Measurements from ENCODE around the gene FAM181B. TPM values are rescaled to one million over a fixed set of nuclear protein-coding genes. Genes with fewer than 3 reads are reported as not detected.

FAM181B gene
- total RNA-seq, 2 experiments from 2014 or later, result not detected

DNA sequence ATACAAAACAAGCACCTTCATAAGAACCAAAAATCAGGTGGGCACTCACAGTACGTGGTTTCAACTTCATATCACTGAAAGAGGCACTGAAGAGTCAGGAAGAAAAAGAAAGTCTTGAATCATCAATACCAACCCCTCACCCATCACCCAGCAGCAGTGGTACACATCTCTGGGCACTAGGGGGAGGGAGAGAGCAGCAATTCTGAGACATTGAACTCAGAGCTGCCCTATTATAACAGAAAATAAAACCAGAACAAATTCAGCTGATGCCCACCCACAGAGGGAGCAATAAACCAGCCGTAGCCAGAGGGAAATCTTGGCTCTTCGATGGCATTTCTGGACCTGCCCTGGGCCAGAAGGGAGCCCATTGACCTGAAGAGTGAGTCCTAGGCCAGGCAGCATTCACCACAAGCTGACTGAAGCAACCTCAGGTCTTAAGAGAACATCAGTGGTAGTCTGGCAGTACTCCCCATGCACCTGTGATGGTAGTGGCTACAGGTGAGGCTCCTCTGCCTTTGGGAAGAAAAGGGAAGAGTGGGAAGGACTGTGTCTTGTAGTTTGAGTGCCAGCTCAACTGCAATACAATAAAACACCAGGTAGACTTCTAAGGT lies 42.2 kb upstream of the FAM181B start:
- intact Hi-C loops (cut with micrococcal nuclease), result no loop called here
- ATAC-seq, result peak; percentile 80

DNA sequence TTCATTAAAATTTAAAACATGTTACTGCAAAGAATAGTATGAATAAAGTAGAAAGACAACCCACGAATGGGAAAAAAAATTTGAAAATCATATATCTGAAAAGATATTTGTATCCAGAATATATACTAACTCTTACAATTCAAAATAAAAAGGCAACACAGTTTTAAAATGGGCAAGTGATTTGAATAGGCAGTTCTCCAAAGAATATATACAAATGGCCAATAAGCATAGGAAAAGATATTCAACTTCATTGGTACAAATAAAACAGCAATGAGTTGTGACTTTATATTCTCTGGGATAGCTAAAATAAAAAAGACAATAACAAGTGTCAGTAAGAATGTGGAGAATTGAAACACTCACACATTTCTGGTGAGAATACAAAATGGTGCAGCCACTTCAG lies 41.6 kb upstream of the FAM181B start:
- TF ChIP-seq, protein P1, sequence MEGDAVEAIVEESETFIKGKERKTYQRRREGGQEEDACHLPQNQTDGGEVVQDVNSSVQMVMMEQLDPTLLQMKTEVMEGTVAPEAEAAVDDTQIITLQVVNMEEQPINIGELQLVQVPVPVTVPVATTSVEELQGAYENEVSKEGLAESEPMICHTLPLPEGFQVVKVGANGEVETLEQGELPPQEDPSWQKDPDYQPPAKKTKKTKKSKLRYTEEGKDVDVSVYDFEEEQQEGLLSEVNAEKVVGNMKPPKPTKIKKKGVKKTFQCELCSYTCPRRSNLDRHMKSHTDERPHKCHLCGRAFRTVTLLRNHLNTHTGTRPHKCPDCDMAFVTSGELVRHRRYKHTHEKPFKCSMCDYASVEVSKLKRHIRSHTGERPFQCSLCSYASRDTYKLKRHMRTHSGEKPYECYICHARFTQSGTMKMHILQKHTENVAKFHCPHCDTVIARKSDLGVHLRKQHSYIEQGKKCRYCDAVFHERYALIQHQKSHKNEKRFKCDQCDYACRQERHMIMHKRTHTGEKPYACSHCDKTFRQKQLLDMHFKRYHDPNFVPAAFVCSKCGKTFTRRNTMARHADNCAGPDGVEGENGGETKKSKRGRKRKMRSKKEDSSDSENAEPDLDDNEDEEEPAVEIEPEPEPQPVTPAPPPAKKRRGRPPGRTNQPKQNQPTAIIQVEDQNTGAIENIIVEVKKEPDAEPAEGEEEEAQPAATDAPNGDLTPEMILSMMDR (IDR thresholded peaks at IDR 0.05), result no peak
- Mint-ChIP-seq H3K9me3 (peaks cover 19% of the 10 kb centered on the region), H3K4me3 (no peak overlapping the region), H3K36me3 (ENCODE audit: low read depth) (peaks cover 3% of the 10 kb centered on the region), H3K4me1 (ENCODE audit: low read depth) (no peaks in the 10 kb centered on the region), H3K27me3 (peaks cover 9% of the 10 kb centered on the region), H3K27ac (no peak overlapping the region)
- POLR2A ChIA-PET, result no interaction called here
- ATAC-seq, result no peak
- intact Hi-C loops (cut with micrococcal nuclease), result no loop called here
- no peak for DNase-seq
- CTCF ChIA-PET, result interaction anchor here (1.0 to 2.1 kb wide), 11 partner anchors 8 to 1053 kb away, joined by 3 to 8 read pairs (median 4); no protein-coding TSS in a partner anchor

More for the DNA sequence above, 42.2 kb upstream of the FAM181B start:
- ChIA-PET POLR2A (interaction anchor here (0.5 kb wide), 1 partner anchor 674 kb away, joined by 4 read pairs; no protein-coding TSS in a partner anchor), CTCF (interaction anchor here (0.7 to 2.1 kb wide), 11 partner anchors 9 to 1052 kb away, joined by 3 to 8 read pairs (median 4); no protein-coding TSS in a partner anchor)
- Mint-ChIP-seq H3K27me3 (peaks cover 9% of the 10 kb centered on the region), H3K4me1 (ENCODE audit: low read depth) (no peaks in the 10 kb centered on the region), H3K36me3 (ENCODE audit: low read depth) (peaks cover 3% of the 10 kb centered on the region), H3K9me3 (peaks cover 19% of the 10 kb centered on the region), H3K4me3 (no peak overlapping the region), H3K27ac (no peak overlapping the region)
- DNase-seq, result peak; percentile 35
- TF ChIP-seq, protein P1 (IDR thresholded peaks at IDR 0.05), result peak; percentile 63

DNA sequence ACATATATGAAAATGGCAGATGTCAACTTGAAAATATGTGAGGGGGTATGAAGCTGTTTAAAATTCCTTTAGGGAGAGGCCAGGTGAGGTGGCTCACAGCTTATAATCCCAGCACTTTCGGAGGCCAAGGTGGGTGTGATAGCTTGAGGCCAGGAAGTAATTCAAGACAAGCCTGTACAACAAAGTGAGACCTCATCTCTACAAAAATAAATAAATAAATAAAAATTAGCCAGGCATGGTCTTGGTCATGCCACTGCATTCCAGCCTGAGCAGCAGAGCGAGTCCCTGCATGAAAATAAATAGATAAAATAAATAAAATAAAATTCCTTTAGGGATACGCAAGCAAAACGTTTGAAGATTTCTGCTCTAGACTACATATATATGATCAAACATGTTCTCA lies 38.1 kb upstream of the FAM181B start:
- Mint-ChIP-seq H3K27ac (no peak overlapping the region), H3K36me3 (ENCODE audit: low read depth) (no peaks in the 10 kb centered on the region), H3K27me3 (peaks cover 2% of the 10 kb centered on the region), H3K4me3 (no peak overlapping the region), H3K4me1 (ENCODE audit: low read depth) (no peaks in the 10 kb centered on the region), H3K9me3 (peaks cover 7% of the 10 kb centered on the region)
- DNase-seq, result no peak
- POLR2A ChIA-PET, result no interaction called here
- ATAC-seq, result no peak
- intact Hi-C loops (cut with micrococcal nuclease), result no loop called here
- CTCF ChIA-PET, result no interaction called here
- TF ChIP-seq, protein P1 (IDR thresholded peaks at IDR 0.05), result no peak

DNA sequence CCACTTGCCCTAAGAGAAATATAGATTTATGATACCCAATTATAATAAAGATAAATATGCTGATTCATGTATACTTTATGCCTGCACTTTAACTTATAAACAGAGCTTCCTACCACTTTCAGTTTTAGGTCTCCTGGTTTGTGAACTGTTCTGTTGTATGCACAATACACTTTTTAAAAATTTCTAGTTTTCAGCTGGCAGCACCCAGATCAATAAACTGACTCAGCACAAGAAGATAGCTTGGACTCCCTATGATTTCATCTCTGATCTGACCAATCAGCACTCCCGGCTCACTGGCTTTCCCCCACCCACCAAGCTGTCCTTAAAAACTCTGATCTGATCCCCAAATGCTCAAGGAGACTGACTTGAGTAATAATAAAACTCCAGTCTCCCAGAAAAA lies 33.5 kb upstream of the FAM181B start:
- POLR2A ChIA-PET, result no interaction called here
- peaks cover 1% of the 10 kb centered on the region for H3K27me3 Mint-ChIP-seq

More for the DNA sequence above, 33.5 kb upstream of the FAM181B start:
- Mint-ChIP-seq H3K36me3 (ENCODE audit: low read depth) (no peaks in the 10 kb centered on the region), H3K9me3 (no peaks in the 10 kb centered on the region), H3K4me1 (ENCODE audit: low read depth) (no peaks in the 10 kb centered on the region), H3K27ac (no peak overlapping the region), H3K4me3 (no peak overlapping the region)
- no peak for DNase-seq
- intact Hi-C loops (cut with micrococcal nuclease), result no loop called here
- CTCF ChIA-PET, result interaction anchor here (1.0 to 1.2 kb wide), 2 partner anchors 9 to 22 kb away, joined by 3 to 5 read pairs; no protein-coding TSS in a partner anchor
- TF ChIP-seq, protein P1 (IDR thresholded peaks at IDR 0.05), result no peak
- ATAC-seq, result no peak

All from activated CD8-positive, alpha-beta T cell treated with anti-CD3 and anti-CD28 coated beads for 36 hours (primary cell).